HepG2 (cell line): Measurements from ENCODE around the gene CNIH3. TPM values are rescaled to one million over a fixed set of nuclear protein-coding genes. Genes with fewer than 3 reads are reported as not detected.

Experiments
- ATAC-seq: fragments of 200-7000 bp; cut with Tn5 transposase; 3 replicates; pipeline ENCODE4 v1.9.1; 2020; ENCODE audit warnings: mild to moderate bottlenecking, moderate library complexity
- BruUV-seq: library from RNA; stranded (reverse); fragments of 400-500 nt; replicated peaks from 2 replicates; lab custom pipeline; 2021; lab: Mats Ljungman, UMichigan
- CTCF ChIA-PET: fragments of 300-600 bp; formaldehyde crosslinking; extraction: SDS; loops from one replicate; lab custom pipeline; 2021; ENCODE audit warnings: low total read pairs, inconsistent platforms, low intra/inter-chr PET ratio; lab: Yijun Ruan, JAX
- POLR2A ChIA-PET: fragments of 350-600 bp; sonication (Branson Sonifier 250); formaldehyde crosslinking; loops from one replicate; lab custom pipeline; 2020; ENCODE audit warnings: antibody characterized with exemption, inconsistent platforms; lab: Yijun Ruan, JAX
- DNase-seq: peaks from one replicate; pipeline ENCODE4 v3.0.0-alpha.2; 2015; ENCODE audit warnings: low spot score
- FAIRE-seq: peaks from 3 replicates; lab custom pipeline; 2011; peaks lifted over from hg19 to GRCh38; lab: Jason Lieb, UNC
- H2AFZ ChIP-seq: one replicate; pipeline ENCODE4 v1.6.1; 2011; ENCODE audit warnings: low read length, inconsistent platforms
- H3K27ac ChIP-seq: fragments of 300-600 bp; 3 replicates; pipeline ENCODE4 v1.8.0; 2011; ENCODE audit warnings: mixed run types, mild to moderate bottlenecking, mixed read lengths, low read length, inconsistent platforms; ENCODE audit not compliant: insufficient read depth; ENCODE audit errors: extremely low read length
- H3K27me3 ChIP-seq, 2 experiments: fragments of 200-600 bp in 1 of 2; 2 replicates in 1 of 2; 3 replicates in 1 of 2; pipeline versions ENCODE4 v1.6.0 to v1.8.0; 2011; ENCODE audit warnings: low read length in 2 of 2, mild to moderate bottlenecking in 2 of 2, moderate library complexity in 2 of 2, inconsistent platforms in 1 of 2; ENCODE audit not compliant: insufficient read depth in 2 of 2, control insufficient read depth in 1 of 2
- H3K36me3 ChIP-seq, 2 experiments: fragments of 200-600 bp in 1 of 2; replicated peaks in 1 of 2; 2 replicates in 1 of 2; 3 replicates in 1 of 2; pipeline versions ENCODE4 v1.5.1 to v1.8.0; 2011; ENCODE audit warnings: low read length in 2 of 2, inconsistent platforms in 1 of 2; ENCODE audit not compliant: insufficient read depth in 2 of 2, control insufficient read depth in 1 of 2
- H3K4me1 ChIP-seq: 2 replicates; pipeline ENCODE4 v1.5.1; 2012; ENCODE audit warnings: low read length, inconsistent platforms; ENCODE audit not compliant: insufficient read depth
- H3K4me2 ChIP-seq: 2 replicates; pipeline ENCODE4 v1.6.0; 2011; ENCODE audit warnings: low read depth, low read length, inconsistent platforms
- H3K4me3 ChIP-seq, 3 experiments: fragments of 200-600 bp in 1 of 3; sonication (generic), shearing (Covaris generic) in 1 of 3; replicated peaks in 1 of 3; 2 replicates each; pipeline ENCODE4 v1.5.1; 2011 to 2016; ENCODE audit warnings: low read length in 3 of 3, inconsistent platforms in 2 of 3, low read depth in 2 of 3, mild to moderate bottlenecking in 2 of 3, control low read depth in 1 of 3, mixed read lengths in 1 of 3; ENCODE audit not compliant: insufficient read depth in 1 of 3
- H3K79me2 ChIP-seq: one replicate; pipeline ENCODE4 v1.6.1; 2011; ENCODE audit warnings: low read length, inconsistent platforms; ENCODE audit not compliant: insufficient read depth
- H3K9ac ChIP-seq: 2 replicates; pipeline ENCODE4 v1.6.0; 2011; ENCODE audit warnings: mild to moderate bottlenecking, low read depth, low read length, inconsistent platforms; ENCODE audit not compliant: insufficient read depth
- H3K9me3 ChIP-seq: 2 replicates; pipeline ENCODE4 v1.5.1; 2012; ENCODE audit warnings: mild to moderate bottlenecking, low read length
- H4K20me1 ChIP-seq: 2 replicates; pipeline ENCODE4 v1.6.0; 2011; ENCODE audit warnings: inconsistent platforms, mild to moderate bottlenecking, low read length, moderate library complexity; ENCODE audit not compliant: insufficient read depth
- GFI1 ChIP-seq: sonication (generic); formaldehyde crosslinking; IDR thresholded peaks from 2 replicates; pipeline ENCODE4 v1.5.0; 2020; ENCODE audit warnings: missing genetic modification reagents, mild to moderate bottlenecking, borderline replicate concordance
- ZFP62 ChIP-seq: sonication (generic); formaldehyde crosslinking; IDR thresholded peaks from 2 replicates; pipeline ENCODE4 v1.4.0; 2020; ENCODE audit warnings: missing genetic modification reagents
- WGBS: methylation state at CpG from one replicate; pipeline ENCODE4 v1.1.6; 2017; ENCODE audit warnings: low lambda C conversion rate; 5-methylcytosine and 5-hydroxymethylcytosine counted together
- in situ Hi-C: cut with HindIII; loops from 2 replicates; pipeline ENCODE4 v1.10.0; 2017; ENCODE audit warnings: low pct_unique_long_range_greater_than_20kb; ENCODE audit not compliant: extremely low pct_ligation_motif_present
- intact Hi-C: fragments of 100-400 bp; cut with micrococcal nuclease; formaldehyde crosslinking; loops from one replicate; pipeline ENCODE4 v1.10.0; 2022; ENCODE audit not compliant: unreplicated experiment
- polyA plus RNA-seq, 8 experiments: library from polyadenylated mRNA; depleted of rRNA in 3 of 8; stranded (reverse) in 7 of 8; unstranded in 1 of 8; fragments of >200 nt; fragmentation: Illumina TruSeq in 4 of 8; extraction: Trizol in 4 of 8; gene quantifications; 2 replicates each; pipeline versions ENCODE4 v1.2.1 to v1.2.3, GENCODE V29; 2011 to 2016; ENCODE audit warnings: low read depth in 4 of 8, missing spikeins in 1 of 8, mixed read lengths in 1 of 8; ENCODE audit not compliant: insufficient read depth in 1 of 8
- total RNA-seq, 5 experiments: library from RNA; depleted of rRNA; stranded (reverse); fragments of >200 nt; fragmentation: Illumina TruSeq; extraction: Trizol; gene quantifications; 2 replicates each; pipeline ENCODE4 v1.2.3, GENCODE V29; 2016; ENCODE audit warnings: low read depth in 1 of 5
- TF ChIP-seq, protein P1 (sequence below): sonication (generic); formaldehyde crosslinking; IDR thresholded peaks from 2 replicates; pipeline ENCODE4 v1.4.0; 2020; ENCODE audit warnings: missing genetic modification reagents
- TF ChIP-seq, protein P2 (sequence below): sonication (generic); formaldehyde crosslinking; IDR thresholded peaks from 2 replicates; pipeline ENCODE4 v1.9.0; 2021; ENCODE audit warnings: missing genetic modification reagents, borderline replicate concordance

CNIH3 gene
- total and polyA plus RNA-seq, 2 of the 13 experiments (the other 11 are each of a cell fraction or from before 2014, with no cell fraction given) = 0.36 to 1.1 TPM

DNA sequence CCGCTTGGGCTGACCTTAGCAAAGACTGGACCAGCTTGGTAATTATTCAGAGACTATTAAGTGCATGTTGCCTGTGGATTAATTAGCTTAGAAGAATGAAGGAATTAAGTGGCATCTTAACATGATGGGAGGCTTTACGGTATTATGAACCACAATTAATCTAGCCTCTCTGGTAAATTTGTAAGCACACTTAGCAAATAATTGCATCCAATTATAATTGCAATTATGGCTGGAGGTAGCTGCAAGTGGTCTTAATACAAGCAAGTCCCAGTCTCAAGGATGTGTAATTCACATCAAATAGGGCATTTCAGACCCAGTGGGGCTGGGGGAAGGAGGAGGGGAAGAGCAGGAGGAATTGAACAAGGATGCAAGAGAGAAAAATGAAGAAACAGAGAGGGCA, 151.6 kb downstream of the CNIH3 start (continued):
- TF ChIP-seq, protein P1, sequence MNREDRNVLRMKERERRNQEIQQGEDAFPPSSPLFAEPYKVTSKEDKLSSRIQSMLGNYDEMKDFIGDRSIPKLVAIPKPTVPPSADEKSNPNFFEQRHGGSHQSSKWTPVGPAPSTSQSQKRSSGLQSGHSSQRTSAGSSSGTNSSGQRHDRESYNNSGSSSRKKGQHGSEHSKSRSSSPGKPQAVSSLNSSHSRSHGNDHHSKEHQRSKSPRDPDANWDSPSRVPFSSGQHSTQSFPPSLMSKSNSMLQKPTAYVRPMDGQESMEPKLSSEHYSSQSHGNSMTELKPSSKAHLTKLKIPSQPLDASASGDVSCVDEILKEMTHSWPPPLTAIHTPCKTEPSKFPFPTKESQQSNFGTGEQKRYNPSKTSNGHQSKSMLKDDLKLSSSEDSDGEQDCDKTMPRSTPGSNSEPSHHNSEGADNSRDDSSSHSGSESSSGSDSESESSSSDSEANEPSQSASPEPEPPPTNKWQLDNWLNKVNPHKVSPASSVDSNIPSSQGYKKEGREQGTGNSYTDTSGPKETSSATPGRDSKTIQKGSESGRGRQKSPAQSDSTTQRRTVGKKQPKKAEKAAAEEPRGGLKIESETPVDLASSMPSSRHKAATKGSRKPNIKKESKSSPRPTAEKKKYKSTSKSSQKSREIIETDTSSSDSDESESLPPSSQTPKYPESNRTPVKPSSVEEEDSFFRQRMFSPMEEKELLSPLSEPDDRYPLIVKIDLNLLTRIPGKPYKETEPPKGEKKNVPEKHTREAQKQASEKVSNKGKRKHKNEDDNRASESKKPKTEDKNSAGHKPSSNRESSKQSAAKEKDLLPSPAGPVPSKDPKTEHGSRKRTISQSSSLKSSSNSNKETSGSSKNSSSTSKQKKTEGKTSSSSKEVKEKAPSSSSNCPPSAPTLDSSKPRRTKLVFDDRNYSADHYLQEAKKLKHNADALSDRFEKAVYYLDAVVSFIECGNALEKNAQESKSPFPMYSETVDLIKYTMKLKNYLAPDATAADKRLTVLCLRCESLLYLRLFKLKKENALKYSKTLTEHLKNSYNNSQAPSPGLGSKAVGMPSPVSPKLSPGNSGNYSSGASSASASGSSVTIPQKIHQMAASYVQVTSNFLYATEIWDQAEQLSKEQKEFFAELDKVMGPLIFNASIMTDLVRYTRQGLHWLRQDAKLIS (CRISPR knock-in tag) = no peak
- no peak for TF ChIP-seq GFI1 (CRISPR knock-in tag)
- TF ChIP-seq, protein P2, sequence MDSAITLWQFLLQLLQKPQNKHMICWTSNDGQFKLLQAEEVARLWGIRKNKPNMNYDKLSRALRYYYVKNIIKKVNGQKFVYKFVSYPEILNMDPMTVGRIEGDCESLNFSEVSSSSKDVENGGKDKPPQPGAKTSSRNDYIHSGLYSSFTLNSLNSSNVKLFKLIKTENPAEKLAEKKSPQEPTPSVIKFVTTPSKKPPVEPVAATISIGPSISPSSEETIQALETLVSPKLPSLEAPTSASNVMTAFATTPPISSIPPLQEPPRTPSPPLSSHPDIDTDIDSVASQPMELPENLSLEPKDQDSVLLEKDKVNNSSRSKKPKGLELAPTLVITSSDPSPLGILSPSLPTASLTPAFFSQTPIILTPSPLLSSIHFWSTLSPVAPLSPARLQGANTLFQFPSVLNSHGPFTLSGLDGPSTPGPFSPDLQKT (CRISPR knock-in tag) = no peak

DNA sequence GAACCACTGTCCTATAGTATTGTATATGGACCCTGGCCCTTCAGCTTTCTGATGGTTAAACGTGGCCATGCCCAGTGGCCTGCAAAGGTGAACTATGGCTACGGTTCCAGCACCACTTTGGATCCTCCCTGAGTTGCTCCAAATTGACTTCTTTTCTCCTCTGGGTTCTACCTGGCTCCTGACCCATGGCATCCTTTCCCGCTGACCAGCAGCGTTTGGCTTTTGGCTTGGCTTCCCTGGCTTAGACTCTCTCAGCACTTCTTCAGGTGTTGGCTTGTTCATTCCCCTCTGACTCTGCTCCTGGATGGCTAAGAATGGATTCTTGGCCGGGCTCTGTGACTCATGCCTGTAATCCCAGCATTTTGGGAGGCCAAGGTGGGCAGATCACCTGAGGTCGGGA, 152.9 kb downstream of the CNIH3 start:
- Histone ChIP-seq H2AFZ (no peak overlapping the region), H3K27me3 (peaks cover 0 to 2% of the 10 kb centered on the region in 2 experiments; a peak in 1 of 5 replicates), H3K4me2 (no peak overlapping the region), H3K36me3 (no peaks in the 10 kb centered on the region), H3K9ac (no peak overlapping the region), H3K79me2 (no peaks in the 10 kb centered on the region), H4K20me1 (no peaks in the 10 kb centered on the region), H3K9me3 (no peaks in the 10 kb centered on the region), H3K27ac (no peak overlapping the region), H3K4me3 (no peak overlapping the region), H3K4me1 (no peaks in the 10 kb centered on the region)
- ATAC-seq (no peak), DNase-seq (no peak), FAIRE-seq (no peak)
- 51% methylated on average over 6 of the region's 6 CpGs for WGBS
- CTCF ChIA-PET = no interaction called here
- TF ChIP-seq ZFP62 (CRISPR knock-in tag) = no peak
- BruUV-seq = no TSS peak
- intact Hi-C loops = no loop called here
- POLR2A ChIA-PET = no interaction called here
- in situ Hi-C loops = no loop called here
